A549 treated with RU486 at 1 μM for 4 hours (cell line): ENCODE measurements around the gene MYO16. TPM values are rescaled to one million over a fixed set of nuclear protein-coding genes. Genes with fewer than 3 reads are reported as not detected.

Experiments used
- total RNA-seq: library from RNA; stranded (reverse); fragments of 200-300 nt; extraction: Qiagen RNA extraction; gene quantifications from 5 replicates; pipeline ENCODE4 v1.2.3, GENCODE V29; 2022; ENCODE audit warnings: low read depth

The MYO16 gene
- 0.02 to 0.09 TPM (median 0.04 TPM) in 4 of 5 replicates, not detected in the other for total RNA-seq

DNA sequence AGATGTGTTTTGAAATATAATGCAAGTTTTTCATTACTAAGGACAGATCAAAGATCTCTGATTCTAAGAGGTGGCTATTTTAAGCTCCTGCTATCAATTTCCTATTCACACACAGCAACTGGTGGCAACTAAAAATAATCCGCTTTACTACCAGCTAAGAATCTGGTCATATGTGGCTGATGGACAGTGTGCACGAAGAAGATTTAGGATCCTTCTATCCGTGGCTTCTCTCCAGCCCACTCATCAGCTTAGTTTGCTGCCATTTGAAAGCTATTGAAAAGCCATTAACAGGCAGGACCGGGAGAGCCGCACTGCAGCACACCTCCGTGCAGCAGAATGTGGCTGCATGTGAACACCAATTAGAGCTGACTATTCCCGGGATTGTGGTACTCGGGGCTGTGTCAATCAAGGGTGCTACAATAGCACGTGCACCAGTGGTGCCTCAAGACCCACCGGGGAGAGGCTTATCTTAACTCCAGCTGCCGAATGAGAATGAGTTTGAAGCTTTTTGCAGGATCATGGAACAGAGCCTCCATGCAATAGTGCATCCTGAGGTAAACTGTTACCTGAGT is at the start of gene MYO16:
TSS of gene MYO16 (plus strand) at position 431 of the 572 bp plus-strand sequence. CDS start 234 bp downstream, outside the sequence.

